CD4-positive, alpha-beta T cell (primary cell): ENCODE data around the gene AFAP1. TPM values are rescaled to one million over a fixed set of nuclear protein-coding genes. Genes with fewer than 3 reads are reported as not detected.

Experiments used
- ATAC-seq: fragments of 200-7000 bp; cut with Tn5 transposase; one replicate; pipeline ENCODE4 v1.10.0; 2022; ENCODE audit warnings: mild to moderate bottlenecking; ENCODE audit not compliant: poor library complexity
- CTCF ChIA-PET: fragments of 350-600 bp; sonication (Branson Sonifier 250); formaldehyde crosslinking; loops from one replicate; lab custom pipeline; 2021; ENCODE audit warnings: antibody characterized with exemption, inconsistent platforms; lab: Charles Lee
- POLR2A ChIA-PET: fragments of 350-600 bp; sonication (Branson Sonifier 250); formaldehyde crosslinking; loops from one replicate; lab custom pipeline; 2021; ENCODE audit warnings: antibody characterized with exemption, inconsistent platforms; lab: Charles Lee
- DNase-seq, 14 experiments: peaks; one replicate each; pipeline ENCODE4 v3.0.0-alpha.2; 2013 to 2020; ENCODE audit warnings: mixed read lengths in 2 of 14
- H3K27ac ChIP-seq, 2 donors: one replicate each; pipeline versions ENCODE4 v1.5.1 to v1.7.0; 2013; ENCODE audit warnings: low read length in 2 of 2, low read depth in 1 of 2, mild to moderate bottlenecking in 1 of 2
- H3K27me3 ChIP-seq, 2 experiments: 1 replicate in 1 of 2; 2 replicates in 1 of 2; pipeline versions ENCODE4 v1.6.1 to v1.7.0; 2013; ENCODE audit warnings: low read length in 2 of 2, control low read depth in 1 of 2, mild to moderate bottlenecking in 1 of 2, moderate library complexity in 1 of 2; ENCODE audit not compliant: insufficient read depth in 2 of 2, control insufficient read depth in 1 of 2
- H3K36me3 ChIP-seq: one replicate; pipeline ENCODE4 v1.6.1; 2013; ENCODE audit warnings: low read length, control low read depth; ENCODE audit not compliant: insufficient read depth
- H3K4me1 ChIP-seq: one replicate; pipeline ENCODE4 v1.6.1; 2013; ENCODE audit warnings: low read length, control low read depth; ENCODE audit not compliant: insufficient read depth
- H3K4me3 ChIP-seq: one replicate; pipeline ENCODE4 v1.5.1; 2013; ENCODE audit warnings: mild to moderate bottlenecking, low read length, moderate library complexity
- H3K9me3 ChIP-seq, 2 experiments: 1 replicate in 1 of 2; 2 replicates in 1 of 2; pipeline versions ENCODE4 v1.6.1 to v1.7.0; 2013; ENCODE audit warnings: low read length in 2 of 2, mild to moderate bottlenecking in 2 of 2, control low read depth in 1 of 2, moderate library complexity in 1 of 2; ENCODE audit not compliant: control insufficient read depth in 1 of 2, insufficient read depth in 1 of 2
- H3K27ac Mint-ChIP-seq: one replicate; pipeline ENCODE4 v1.8.0; 2020; ENCODE audit warnings: mixed read lengths
- H3K27me3 Mint-ChIP-seq: one replicate; pipeline ENCODE4 v1.8.0; 2021; ENCODE audit warnings: mixed read lengths
- H3K36me3 Mint-ChIP-seq: one replicate; pipeline ENCODE4 v1.8.0; 2021; ENCODE audit warnings: low read depth, mixed read lengths
- H3K4me1 Mint-ChIP-seq: one replicate; pipeline ENCODE4 v1.8.0; 2021; ENCODE audit warnings: low read depth, mixed read lengths
- H3K4me3 Mint-ChIP-seq: one replicate; pipeline ENCODE4 v1.8.0; 2020; ENCODE audit warnings: mild to moderate bottlenecking, mixed read lengths
- H3K9me3 Mint-ChIP-seq: one replicate; pipeline ENCODE4 v1.8.0; 2020; ENCODE audit warnings: mixed read lengths
- CTCF ChIP-seq: fragments of 200-600 bp; IDR thresholded peaks from one replicate; pipeline ENCODE4 v1.8.0; 2022; ENCODE audit warnings: antibody characterized with exemption, mild to moderate bottlenecking
- intact Hi-C, 2 experiments: fragments of 100-400 bp; cut with DNase I in 1 of 2; cut with micrococcal nuclease in 1 of 2; formaldehyde crosslinking; loops; one replicate each; pipeline versions ENCODE4 v1.15.1 to v1.9.0; 2023 to 2025; cut with DNase I, micrococcal nuclease
- total RNA-seq, 174 experiments: library from RNA in 2 of 174; stranded (reverse) in 2 of 174; gene quantifications; one replicate each; pipeline ENCODE4 v1.2.3 and lab custom pipeline; 2021 to 2026

AFAP1 gene
- total RNA-seq, 2 experiments from 2014 or later: 9.8 to 10.9 TPM

- peaks cover 34% of the 10 kb centered on the region for H3K36me3 Mint-ChIP-seq
- no peak overlapping the region for H3K4me3 Mint-ChIP-seq
- H3K27me3 ChIP-seq: no peaks in the 10 kb centered on the region
- no peak overlapping the region for H3K4me3 ChIP-seq
- CTCF ChIA-PET: no interaction called here
- DNase-seq (no peak), ATAC-seq (no peak)
- no peak overlapping the region for H3K27ac Mint-ChIP-seq
- no peaks in the 10 kb centered on the region for H3K9me3 Mint-ChIP-seq
- no peaks in the 10 kb centered on the region for H3K27me3 Mint-ChIP-seq
- H3K4me1 Mint-ChIP-seq: no peaks in the 10 kb centered on the region
- TF ChIP-seq CTCF: no peak
- POLR2A ChIA-PET: no interaction called here
- peaks cover 3% of the 10 kb centered on the region for H3K36me3 ChIP-seq
- no peaks in the 10 kb centered on the region for H3K9me3 ChIP-seq
- H3K27ac ChIP-seq: no peak overlapping the region
- H3K4me1 ChIP-seq: no peaks in the 10 kb centered on the region
- intact Hi-C loops: no loop called here
These were observed 149.6 kb downstream of the AFAP1 start for GRCh38 chr4:7790023-7790422.

- H3K27ac ChIP-seq: no peak overlapping the region
- peaks cover 6% of the 10 kb centered on the region for H3K36me3 ChIP-seq
- intact Hi-C loops: no loop called here
- no peak overlapping the region for H3K27ac Mint-ChIP-seq
- DNase-seq (no peak), ATAC-seq (no peak)
- POLR2A ChIA-PET: no interaction called here
- peaks cover 33% of the 10 kb centered on the region for H3K36me3 Mint-ChIP-seq
- no peaks in the 10 kb centered on the region for H3K4me1 ChIP-seq
- no peak overlapping the region for H3K4me3 ChIP-seq
- no peaks in the 10 kb centered on the region for H3K4me1 Mint-ChIP-seq
- H3K27me3 ChIP-seq: no peaks in the 10 kb centered on the region
- no peaks in the 10 kb centered on the region for H3K9me3 Mint-ChIP-seq
- no peaks in the 10 kb centered on the region for H3K9me3 ChIP-seq
- CTCF ChIA-PET: no interaction called here
- TF ChIP-seq CTCF: no peak
- no peak overlapping the region for H3K4me3 Mint-ChIP-seq
- no peaks in the 10 kb centered on the region for H3K27me3 Mint-ChIP-seq
These were observed 150.8 kb downstream of the AFAP1 start for GRCh38 chr4:7788694-7789425.

DNA sequence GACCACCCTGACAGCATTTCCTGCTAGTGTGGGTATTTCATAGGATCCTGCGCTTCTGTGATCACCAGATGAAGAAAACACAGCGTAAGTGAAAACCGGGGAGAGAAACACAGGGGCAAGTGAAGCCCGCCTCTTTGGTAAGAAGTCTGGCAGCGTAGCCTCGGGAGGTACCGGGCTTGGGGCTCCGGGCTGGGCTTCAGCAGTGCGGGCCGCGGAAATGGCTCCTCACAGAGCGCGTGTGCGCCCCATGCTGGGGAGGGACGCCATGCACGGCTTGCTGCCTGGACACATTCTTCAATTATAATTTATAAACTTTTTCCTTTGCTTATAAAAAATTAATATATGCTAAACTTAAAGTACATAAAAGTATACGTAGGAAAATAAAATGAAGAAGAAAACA, 151.5 kb downstream of the AFAP1 start:
- Histone ChIP-seq H3K27me3 (no peaks in the 10 kb centered on the region), H3K36me3 (peaks cover 6% of the 10 kb centered on the region), H3K27ac (no peak overlapping the region), H3K9me3 (no peaks in the 10 kb centered on the region), H3K4me1 (no peaks in the 10 kb centered on the region), H3K4me3 (no peak overlapping the region)
- no peak for TF ChIP-seq CTCF
- intact Hi-C loops: no loop called here
- Mint-ChIP-seq H3K36me3 (peaks cover 30% of the 10 kb centered on the region), H3K4me1 (peaks cover 4% of the 10 kb centered on the region), H3K27ac (no peak overlapping the region), H3K27me3 (no peaks in the 10 kb centered on the region), H3K9me3 (no peaks in the 10 kb centered on the region), H3K4me3 (no peak overlapping the region)
- DNase-seq: no peak
- CTCF ChIA-PET: no interaction called here
- no peak for ATAC-seq
- POLR2A ChIA-PET: no interaction called here
